Chondrocyte (in vitro differentiated cells): ENCODE data around the gene POTEG. TPM values are rescaled to one million over a fixed set of nuclear protein-coding genes. Genes with fewer than 3 reads are reported as not detected.
A peak's percentile ranks its signal among the peaks of the same experiment; 100 is the strongest.
"Not testable (repeated sequence)": the region's sequence is repeated elsewhere in the genome, so short reads cannot be mapped to it uniquely, and the experiment has no call there.

Experiments used
- DNase-seq: peaks from one replicate; pipeline ENCODE4 v3.0.0; 2021; ENCODE audit warnings: mixed read lengths, low spot score
- H3K27ac Mint-ChIP-seq: one replicate; pipeline ENCODE4 v1.8.0; 2021; ENCODE audit warnings: mild to moderate bottlenecking, moderate library complexity, mixed read lengths; ENCODE audit not compliant: unreplicated experiment
- H3K27me3 Mint-ChIP-seq: 2 replicates; pipeline ENCODE4 v1.8.0; 2021; ENCODE audit warnings: low read depth, mixed read lengths
- H3K36me3 Mint-ChIP-seq: 2 replicates; pipeline ENCODE4 v1.8.0; 2021; ENCODE audit warnings: low read depth, mixed read lengths
- H3K4me1 Mint-ChIP-seq: 2 replicates; pipeline ENCODE4 v1.8.0; 2021; ENCODE audit warnings: low read depth, mild to moderate bottlenecking, mixed read lengths
- H3K4me3 Mint-ChIP-seq: one replicate; pipeline ENCODE4 v1.8.0; 2021; ENCODE audit warnings: mild to moderate bottlenecking, moderate library complexity, mixed read lengths; ENCODE audit not compliant: unreplicated experiment
- H3K9me3 Mint-ChIP-seq: 2 replicates; pipeline ENCODE4 v1.8.0; 2021; ENCODE audit warnings: low read depth, mixed read lengths
- total RNA-seq: library from RNA; stranded (reverse); gene quantifications from 3 replicates; pipeline ENCODE4 v1.2.1, GENCODE V29; 2021

The POTEG gene
- total RNA-seq, 1 donor from 2014 or later = not detected

GRCh38 chr14:19362323-19362722, 71.8 kb downstream of the POTEG start:
- DNase-seq = peak; percentile 64
- H3K9me3 Mint-ChIP-seq, H3K4me1 Mint-ChIP-seq, H3K27ac Mint-ChIP-seq, H3K27me3 Mint-ChIP-seq, H3K4me3 Mint-ChIP-seq, H3K36me3 Mint-ChIP-seq: not testable (repeated sequence)

GRCh38 chr14:19361636-19362253, 72.4 kb downstream of the POTEG start:
- H3K27ac Mint-ChIP-seq, H3K9me3 Mint-ChIP-seq, H3K4me1 Mint-ChIP-seq, H3K4me3 Mint-ChIP-seq, H3K36me3 Mint-ChIP-seq, H3K27me3 Mint-ChIP-seq, DNase-seq: not testable (repeated sequence)

- not testable (repeated sequence) for H3K9me3 Mint-ChIP-seq, H3K27me3 Mint-ChIP-seq, H3K27ac Mint-ChIP-seq, H3K4me1 Mint-ChIP-seq, H3K4me3 Mint-ChIP-seq, H3K36me3 Mint-ChIP-seq
- peak; percentile 90 for DNase-seq
Measured at GRCh38 chr14:19360937-19361635, 73.1 kb downstream of the POTEG start.
